Psoas muscle (tissue), 8 donors: ENCODE data around the gene DNAI1. TPM values are rescaled to one million over a fixed set of nuclear protein-coding genes. Genes with fewer than 3 reads are reported as not detected.
A peak's percentile ranks its signal among the peaks of the same experiment; 100 is the strongest.

Experiments
- ATAC-seq, 4 donors: fragments of 200-7000 bp; cut with Tn5 transposase; one replicate each; pipeline ENCODE4 v1.9.1; 2020; ENCODE audit warnings: moderate library complexity in 3 of 4, mild to moderate bottlenecking in 2 of 4
- DNase-seq, 2 donors: peaks; one replicate each; pipeline ENCODE4 v3.0.0-alpha.2; 2020
- H3K27ac ChIP-seq: fragments of 200-600 bp; one replicate; pipeline ENCODE4 v1.8.0; 2022
- H3K27me3 ChIP-seq, 3 donors: fragments of 200-600 bp in 1 of 3; one replicate each; pipeline versions ENCODE4 v1.6.1 to v1.8.0; 2013 to 2022; ENCODE audit warnings: low read length in 2 of 3, mild to moderate bottlenecking in 2 of 3, moderate library complexity in 1 of 3; ENCODE audit not compliant: insufficient read depth in 3 of 3
- H3K36me3 ChIP-seq, 2 donors: fragments of 200-600 bp in 1 of 2; one replicate each; pipeline versions ENCODE4 v1.6.1 to v1.8.0; 2013 to 2022; ENCODE audit warnings: low read depth in 1 of 2, mild to moderate bottlenecking in 1 of 2, moderate library complexity in 1 of 2; ENCODE audit not compliant: insufficient read depth in 1 of 2
- H3K4me1 ChIP-seq: fragments of 200-600 bp; one replicate; pipeline ENCODE4 v1.8.0; 2022
- H3K4me3 ChIP-seq: fragments of 200-600 bp; one replicate; pipeline ENCODE4 v1.8.0; 2022; ENCODE audit warnings: mild to moderate bottlenecking
- H3K9me3 ChIP-seq: fragments of 200-600 bp; one replicate; pipeline ENCODE4 v1.8.0; 2022
- CTCF ChIP-seq: fragments of 200-600 bp; IDR thresholded peaks from one replicate; pipeline ENCODE4 v1.8.0; 2022; ENCODE audit warnings: antibody characterized with exemption
- WGBS, 3 donors: extraction: QIAGEN DNeasy Blood & Tissue Kit; methylation state at CpG; one replicate each; pipeline versions ENCODE4 v1.1.6 to v1.1.7; 2013; 5-methylcytosine and 5-hydroxymethylcytosine counted together
- intact Hi-C, 2 donors: fragments of 100-400 bp; cut with DNase I; formaldehyde crosslinking; loops; one replicate each; pipeline versions ENCODE4 v1.11.0 to v1.14.2; 2022
- polyA plus RNA-seq, 3 donors: library from polyadenylated mRNA; stranded (reverse); fragments of 200-250 nt; gene quantifications; one replicate each; pipeline ENCODE4 v1.2.3, GENCODE V29; 2013
- total RNA-seq, 4 donors: library from RNA; stranded (reverse); fragmentation: NEBNext Ultra II Directional in 2 of 4; extraction: Animal tissue kit (Norgen Biotek cat#: 25700) in 2 of 4; gene quantifications; one replicate each; pipeline versions ENCODE4 v1.2.1 to v1.2.4, GENCODE V29; 2021 to 2023
- donor health status: healthy with polysubstance abuse.
- donor health status: DM: no; HTN: no; CAD: no; lungs with moderate emphysema.
- donor health status: Bipolar disorder and iron deficiency.
- donor health status: healthy.
- donor health status: DM: yes; HTN: yes; CAD: no.
- donor health status: DM: no; HTN: no; CAD: no.
- donor health status: DM: no; HTN: no; CAD: no.
- donor health status: DM: yes; HTN: yes; CAD: no.

DNAI1 gene
- total and polyA plus RNA-seq, 7 donors: 0.04 to 0.70 (median 0.27) TPM; not detected in 3

- H3K36me3 ChIP-seq: peaks cover 0 to 22% of the 10 kb centered on the region in 2 donors
- H3K27me3 ChIP-seq: no peaks in the 10 kb centered on the region
- intact Hi-C loops: no loop called here
- WGBS, 3 donors: 52 to 73% (median 59%) methylated on average over 16 of the region's 16 CpGs
- ATAC-seq: no peak
- peaks cover 34% of the 10 kb centered on the region for H3K4me1 ChIP-seq
- peak overlapping the region; percentile 50 for H3K27ac ChIP-seq
- no peak for TF ChIP-seq CTCF
- H3K9me3 ChIP-seq: no peaks in the 10 kb centered on the region
- no peak overlapping the region for H3K4me3 ChIP-seq
- peak in 1 of 2 donors; percentile 50 for DNase-seq
Measured at GRCh38 chr9:34554211-34555001, 95.8 kb downstream of the DNAI1 start.

- Histone ChIP-seq H3K27ac (peak overlapping the region; percentile 3), H3K27me3 (no peaks in the 10 kb centered on the region), H3K36me3 (peaks cover 0 to 22% of the 10 kb centered on the region in 2 donors), H3K4me1 (peaks cover 39% of the 10 kb centered on the region), H3K9me3 (no peaks in the 10 kb centered on the region), H3K4me3 (no peak overlapping the region)
- ATAC-seq (no peak), DNase-seq (peak; percentile 44 to 65)
- no peak for TF ChIP-seq CTCF
- 30 to 47% (median 33%) methylated on average over 23 of the region's 23 CpGs for WGBS, 3 donors
- intact Hi-C loops: no loop called here
Measured at GRCh38 chr9:34555002-34555348, 96.4 kb downstream of the DNAI1 start.

DNA sequence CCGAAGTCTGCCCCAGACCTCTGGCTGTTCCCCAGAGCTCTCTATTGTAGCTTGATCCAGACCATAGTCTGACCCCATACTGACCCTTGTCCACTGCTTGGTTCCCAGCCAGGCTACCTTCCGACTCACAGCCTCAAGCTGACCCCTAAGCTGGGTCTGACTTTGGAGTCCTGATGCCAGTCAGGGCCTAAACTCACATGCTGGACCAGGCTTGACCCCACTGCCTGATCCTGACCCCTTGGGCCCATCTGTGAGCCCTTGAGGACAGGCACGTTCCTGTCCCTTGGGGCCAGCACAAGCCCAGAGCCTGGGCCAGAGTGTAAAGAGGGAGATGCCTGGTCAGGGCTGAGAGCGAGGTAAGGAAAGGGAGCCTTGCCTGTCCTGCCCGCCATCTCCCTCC, 96.9 kb downstream of the DNAI1 start:
- 49 to 85% (median 65%) methylated on average over 2 to 5 of the region's 5 CpGs for WGBS, 3 donors
- TF ChIP-seq CTCF: no peak
- Histone ChIP-seq H3K4me3 (no peak overlapping the region), H3K9me3 (no peaks in the 10 kb centered on the region), H3K36me3 (peaks cover 0 to 22% of the 10 kb centered on the region in 2 donors), H3K4me1 (peaks cover 44% of the 10 kb centered on the region), H3K27me3 (no peaks in the 10 kb centered on the region), H3K27ac (peak overlapping the region; percentile 3)
- intact Hi-C loops: no loop called here
- ATAC-seq (no peak), DNase-seq (peak in 1 of 2 donors; percentile 44)

DNA sequence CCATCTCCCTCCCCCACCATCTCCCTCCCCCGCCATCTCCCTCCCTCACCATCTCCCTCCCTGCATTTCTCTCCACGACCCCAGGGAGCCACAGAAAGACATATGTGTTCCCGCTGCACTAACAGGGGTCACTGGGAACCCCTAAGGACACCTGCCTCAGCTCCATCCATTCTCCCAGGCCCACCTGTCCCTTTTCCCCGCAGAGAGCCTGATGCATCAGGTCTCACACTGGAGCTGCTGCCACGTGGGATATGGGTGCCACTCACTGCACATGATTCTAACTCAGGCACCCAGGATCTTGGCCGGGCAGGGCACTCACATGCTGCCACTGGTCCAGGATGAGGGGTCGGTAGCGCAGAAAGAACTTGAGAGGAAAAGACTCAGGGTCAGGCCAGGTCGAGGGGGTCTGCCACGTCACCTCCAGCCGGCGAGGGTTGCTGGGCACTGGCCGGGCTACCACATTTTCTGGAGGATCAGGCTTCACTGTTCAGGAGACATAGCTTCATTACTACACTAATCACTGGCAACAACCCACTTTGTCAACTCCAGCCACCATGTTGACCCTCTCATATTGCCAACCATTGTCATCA, 97.4 kb downstream of the DNAI1 start:
- WGBS, 3 donors: 84 to 88% (median 84%) methylated on average over 11 to 13 of the region's 13 CpGs
- intact Hi-C loops: no loop called here
- no peaks in the 10 kb centered on the region for H3K9me3 ChIP-seq
- no peaks in the 10 kb centered on the region for H3K27me3 ChIP-seq
- ATAC-seq: no peak
- H3K36me3 ChIP-seq: peaks cover 0 to 22% of the 10 kb centered on the region in 2 donors
- TF ChIP-seq CTCF: no peak
- no peak overlapping the region for H3K4me3 ChIP-seq
- H3K27ac ChIP-seq: no peak overlapping the region
- peaks cover 49% of the 10 kb centered on the region for H3K4me1 ChIP-seq
- peak in 1 of 2 donors; percentile 39 for DNase-seq
